DND-41 (cell line): ENCODE measurements around the gene HS3ST5.
A peak's percentile ranks its signal among the peaks of the same experiment; 100 is the strongest.

Experiments
- ATAC-seq: fragments of 200-7000 bp; cut with Tn5 transposase; 3 replicates; pipeline ENCODE4 v1.9.1; 2021; ENCODE audit warnings: low read depth; ENCODE audit not compliant: insufficient read depth
- DNase-seq: peaks from one replicate; pipeline ENCODE4 v3.0.0-alpha.2; 2020
- H2AFZ ChIP-seq: 2 replicates; pipeline ENCODE4 v1.6.0; 2012; ENCODE audit warnings: low read depth, low read length
- H3K27ac ChIP-seq: 2 replicates; pipeline ENCODE4 v1.5.1; 2012; ENCODE audit warnings: low read length, inconsistent platforms
- H3K27me3 ChIP-seq: fragments of 200-600 bp; sonication (generic); 2 replicates; pipeline ENCODE4 v1.6.0; 2012; ENCODE audit warnings: low read length, mild to moderate bottlenecking, inconsistent platforms; ENCODE audit not compliant: insufficient read depth, poor library complexity
- H3K36me3 ChIP-seq: 2 replicates; pipeline ENCODE4 v1.5.1; 2012; ENCODE audit warnings: low read length, inconsistent platforms; ENCODE audit not compliant: insufficient read depth
- H3K4me1 ChIP-seq: 2 replicates; pipeline ENCODE4 v1.5.1; 2012; ENCODE audit warnings: mild to moderate bottlenecking, low read length; ENCODE audit not compliant: insufficient read depth
- H3K4me2 ChIP-seq: 2 replicates; pipeline ENCODE4 v1.6.0; 2012; ENCODE audit warnings: mild to moderate bottlenecking, moderate library complexity, low read length, inconsistent platforms; ENCODE audit not compliant: insufficient read depth
- H3K4me3 ChIP-seq, 2 experiments: fragments of 200-600 bp in 1 of 2; shearing (Covaris generic) in 1 of 2; 2 replicates each; pipeline ENCODE4 v1.5.1; 2012 to 2016; ENCODE audit warnings: inconsistent platforms in 2 of 2, low read length in 2 of 2, mild to moderate bottlenecking in 2 of 2, low read depth in 1 of 2, moderate library complexity in 1 of 2
- H3K79me2 ChIP-seq: 2 replicates; pipeline ENCODE4 v1.6.0; 2012; ENCODE audit warnings: low read length, inconsistent platforms; ENCODE audit not compliant: insufficient read depth
- H3K9ac ChIP-seq: 2 replicates; pipeline ENCODE4 v1.6.0; 2012; ENCODE audit warnings: low read depth, mild to moderate bottlenecking, inconsistent platforms, low read length, moderate library complexity
- H3K9me3 ChIP-seq: 2 replicates; pipeline ENCODE4 v1.5.1; 2012; ENCODE audit warnings: low read length, moderate library complexity, mild to moderate bottlenecking, inconsistent platforms; ENCODE audit not compliant: insufficient read depth, severe bottlenecking
- H4K20me1 ChIP-seq: 2 replicates; pipeline ENCODE4 v1.6.0; 2012; ENCODE audit warnings: low read length; ENCODE audit not compliant: insufficient read depth
- EZH2 ChIP-seq: IDR thresholded peaks from 3 replicates; pipeline ENCODE4 v1.6.1; 2012; ENCODE audit warnings: borderline replicate concordance, low read depth, mild to moderate bottlenecking, moderate library complexity, low read length, inconsistent platforms; ENCODE audit not compliant: severe bottlenecking
- TF ChIP-seq, protein P1 (sequence below): IDR thresholded peaks from 2 replicates; pipeline ENCODE4 v1.5.1; 2012; ENCODE audit warnings: borderline replicate concordance, low read length, moderate library complexity, mild to moderate bottlenecking; ENCODE audit not compliant: poor library complexity, severe bottlenecking; ENCODE audit errors: extremely low read depth

The HS3ST5 gene

DNA sequence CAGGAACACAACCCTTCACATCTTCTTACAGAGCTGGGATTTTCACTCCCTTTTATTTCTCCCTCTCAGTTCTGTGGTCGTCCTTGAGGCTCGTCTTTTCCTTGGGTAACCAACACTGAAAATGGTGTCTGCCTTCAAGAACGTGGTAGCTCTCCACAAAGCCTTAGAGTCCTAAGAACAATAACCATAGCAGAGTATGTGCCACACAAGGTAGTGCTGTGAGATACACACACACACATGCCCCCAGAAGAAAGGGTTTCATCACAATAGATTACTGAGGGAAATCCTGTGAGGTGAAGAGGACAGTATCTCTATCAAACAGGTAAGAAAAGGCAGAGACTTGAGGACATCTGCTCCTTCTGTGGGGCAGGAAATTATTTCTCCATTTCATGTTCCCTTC is 267.0 kb downstream of the HS3ST5 start:
- DNase-seq (peak; percentile 32), ATAC-seq (peak; percentile 61; the same call in 2 of the 3 replicates)
- H2AFZ ChIP-seq: peak overlapping the region; percentile 79
- peaks cover 36% of the 10 kb centered on the region for H3K4me1 ChIP-seq
- H3K79me2 ChIP-seq: no peaks in the 10 kb centered on the region
- H4K20me1 ChIP-seq: no peaks in the 10 kb centered on the region
- peak overlapping the region; percentile 41 for H3K4me2 ChIP-seq
- TF ChIP-seq, protein P1, sequence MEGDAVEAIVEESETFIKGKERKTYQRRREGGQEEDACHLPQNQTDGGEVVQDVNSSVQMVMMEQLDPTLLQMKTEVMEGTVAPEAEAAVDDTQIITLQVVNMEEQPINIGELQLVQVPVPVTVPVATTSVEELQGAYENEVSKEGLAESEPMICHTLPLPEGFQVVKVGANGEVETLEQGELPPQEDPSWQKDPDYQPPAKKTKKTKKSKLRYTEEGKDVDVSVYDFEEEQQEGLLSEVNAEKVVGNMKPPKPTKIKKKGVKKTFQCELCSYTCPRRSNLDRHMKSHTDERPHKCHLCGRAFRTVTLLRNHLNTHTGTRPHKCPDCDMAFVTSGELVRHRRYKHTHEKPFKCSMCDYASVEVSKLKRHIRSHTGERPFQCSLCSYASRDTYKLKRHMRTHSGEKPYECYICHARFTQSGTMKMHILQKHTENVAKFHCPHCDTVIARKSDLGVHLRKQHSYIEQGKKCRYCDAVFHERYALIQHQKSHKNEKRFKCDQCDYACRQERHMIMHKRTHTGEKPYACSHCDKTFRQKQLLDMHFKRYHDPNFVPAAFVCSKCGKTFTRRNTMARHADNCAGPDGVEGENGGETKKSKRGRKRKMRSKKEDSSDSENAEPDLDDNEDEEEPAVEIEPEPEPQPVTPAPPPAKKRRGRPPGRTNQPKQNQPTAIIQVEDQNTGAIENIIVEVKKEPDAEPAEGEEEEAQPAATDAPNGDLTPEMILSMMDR: no peak
- TF ChIP-seq EZH2: no peak
- peak overlapping the region; percentile 32 for H3K9ac ChIP-seq
- no peaks in the 10 kb centered on the region for H3K9me3 ChIP-seq
- peak overlapping the region; percentile 90 for H3K27ac ChIP-seq
- no peaks in the 10 kb centered on the region for H3K36me3 ChIP-seq
- H3K27me3 ChIP-seq: no peaks in the 10 kb centered on the region
- H3K4me3 ChIP-seq: peak overlapping the region in 1 of 2 experiments; percentile 17; a peak in 1 of 4 replicates

DNA sequence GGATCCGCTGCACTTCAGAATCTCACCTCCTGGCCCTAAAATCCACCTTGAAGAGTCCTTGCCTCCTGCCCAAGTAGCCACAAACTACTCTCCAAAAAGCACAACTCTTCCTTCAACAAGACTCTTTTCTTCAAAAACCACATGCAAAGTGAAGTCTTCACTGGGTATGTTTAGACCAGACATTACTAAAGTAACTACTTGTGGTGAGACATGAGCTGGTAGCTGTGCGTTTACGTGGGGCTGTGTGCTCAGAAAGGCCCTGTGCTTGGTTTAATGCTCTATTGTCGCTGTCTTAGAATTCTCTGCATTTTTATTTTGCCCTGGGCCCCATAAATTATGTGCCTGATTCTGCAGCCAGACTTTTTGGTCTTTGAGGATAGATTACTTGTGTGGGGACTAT is 267.5 kb downstream of the HS3ST5 start:
- H3K9me3 ChIP-seq: no peaks in the 10 kb centered on the region
- no peak overlapping the region for H3K4me2 ChIP-seq
- no peaks in the 10 kb centered on the region for H3K79me2 ChIP-seq
- TF ChIP-seq, protein P1: no peak
- TF ChIP-seq EZH2: no peak
- peak; percentile 21 for DNase-seq
- H3K9ac ChIP-seq: peak overlapping the region; percentile 32
- H3K27me3 ChIP-seq: no peaks in the 10 kb centered on the region
- H4K20me1 ChIP-seq: no peaks in the 10 kb centered on the region
- peak; percentile 55 for ATAC-seq
- H3K27ac ChIP-seq: peak overlapping the region; percentile 90
- no peak overlapping the region; a peak in 1 of 4 replicates for H3K4me3 ChIP-seq
- no peaks in the 10 kb centered on the region for H3K36me3 ChIP-seq
- H3K4me1 ChIP-seq: peaks cover 36% of the 10 kb centered on the region
- H2AFZ ChIP-seq: peak overlapping the region; percentile 79

DNA sequence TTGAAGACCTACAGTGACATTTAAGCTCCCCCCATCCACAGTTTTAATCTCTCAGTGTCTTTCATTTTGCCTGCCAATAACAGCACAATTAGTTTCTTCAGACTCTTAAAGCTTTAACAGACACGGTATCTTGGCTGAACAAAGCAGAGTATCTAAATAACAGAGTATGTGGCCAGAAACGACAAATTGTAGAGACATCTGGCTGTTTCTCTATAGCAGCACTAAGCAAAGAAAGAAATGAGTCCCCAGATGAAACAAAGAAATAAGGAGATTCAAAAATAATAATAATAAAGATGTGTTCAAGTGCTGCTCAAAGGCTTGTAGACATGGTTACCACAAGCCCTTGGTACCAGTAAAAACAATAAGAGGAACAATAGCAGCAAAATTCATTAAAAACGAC is 274.1 kb downstream of the HS3ST5 start:
- DNase-seq: no peak
- Histone ChIP-seq H2AFZ (no peak overlapping the region), H3K27ac (no peak overlapping the region), H3K4me3 (no peak overlapping the region), H4K20me1 (no peaks in the 10 kb centered on the region), H3K36me3 (no peaks in the 10 kb centered on the region), H3K9me3 (no peaks in the 10 kb centered on the region), H3K27me3 (no peaks in the 10 kb centered on the region), H3K9ac (no peak overlapping the region), H3K4me2 (no peak overlapping the region), H3K79me2 (no peaks in the 10 kb centered on the region), H3K4me1 (no peaks in the 10 kb centered on the region)
- TF ChIP-seq, protein P1: no peak
- no peak for TF ChIP-seq EZH2
- no peak for ATAC-seq

DNA sequence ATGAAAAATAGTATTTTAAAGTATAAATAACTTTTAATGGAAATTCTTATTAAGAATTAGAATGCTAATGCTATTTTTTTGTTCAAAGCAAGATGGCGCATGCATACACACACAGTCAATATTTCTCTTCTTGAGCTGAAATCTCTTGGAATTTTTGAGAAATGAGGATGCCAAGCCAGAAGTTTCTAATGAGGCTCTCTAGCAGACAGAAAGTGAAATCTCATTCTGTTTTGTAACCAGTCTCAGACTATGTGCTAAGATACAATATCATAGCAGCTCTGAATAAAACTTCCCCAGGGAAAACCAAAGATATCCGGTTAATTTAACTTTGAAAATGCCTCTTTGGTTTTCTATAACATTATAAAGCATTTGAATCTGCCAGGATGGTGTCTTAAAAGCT is 274.7 kb downstream of the HS3ST5 start:
- no peaks in the 10 kb centered on the region for H3K9me3 ChIP-seq
- no peak overlapping the region for H3K27ac ChIP-seq
- no peak overlapping the region for H2AFZ ChIP-seq
- no peaks in the 10 kb centered on the region for H3K4me1 ChIP-seq
- H3K4me2 ChIP-seq: no peak overlapping the region
- no peaks in the 10 kb centered on the region for H3K79me2 ChIP-seq
- no peaks in the 10 kb centered on the region for H3K36me3 ChIP-seq
- TF ChIP-seq EZH2: no peak
- TF ChIP-seq, protein P1: no peak
- H3K9ac ChIP-seq: no peak overlapping the region
- no peaks in the 10 kb centered on the region for H3K27me3 ChIP-seq
- no peak for ATAC-seq
- DNase-seq: no peak
- no peaks in the 10 kb centered on the region for H4K20me1 ChIP-seq
- no peak overlapping the region for H3K4me3 ChIP-seq
